DND-41 (cell line): ENCODE results near the gene ZNF132.

ENCODE experiments used
- ATAC-seq: fragments of 200-7000 bp; cut with Tn5 transposase; 3 replicates; pipeline ENCODE4 v1.9.1; 2021; ENCODE audit warnings: low read depth; ENCODE audit not compliant: insufficient read depth
- DNase-seq: peaks from one replicate; pipeline ENCODE4 v3.0.0-alpha.2; 2020
- H2AFZ ChIP-seq: 2 replicates; pipeline ENCODE4 v1.6.0; 2012; ENCODE audit warnings: low read depth, low read length
- H3K27ac ChIP-seq: 2 replicates; pipeline ENCODE4 v1.5.1; 2012; ENCODE audit warnings: low read length, inconsistent platforms
- H3K27me3 ChIP-seq: fragments of 200-600 bp; sonication (generic); 2 replicates; pipeline ENCODE4 v1.6.0; 2012; ENCODE audit warnings: low read length, mild to moderate bottlenecking, inconsistent platforms; ENCODE audit not compliant: insufficient read depth, poor library complexity
- H3K36me3 ChIP-seq: 2 replicates; pipeline ENCODE4 v1.5.1; 2012; ENCODE audit warnings: low read length, inconsistent platforms; ENCODE audit not compliant: insufficient read depth
- H3K4me1 ChIP-seq: 2 replicates; pipeline ENCODE4 v1.5.1; 2012; ENCODE audit warnings: mild to moderate bottlenecking, low read length; ENCODE audit not compliant: insufficient read depth
- H3K4me2 ChIP-seq: 2 replicates; pipeline ENCODE4 v1.6.0; 2012; ENCODE audit warnings: mild to moderate bottlenecking, moderate library complexity, low read length, inconsistent platforms; ENCODE audit not compliant: insufficient read depth
- H3K4me3 ChIP-seq, 2 experiments: fragments of 200-600 bp in 1 of 2; shearing (Covaris generic) in 1 of 2; 2 replicates each; pipeline ENCODE4 v1.5.1; 2012 to 2016; ENCODE audit warnings: inconsistent platforms in 2 of 2, low read length in 2 of 2, mild to moderate bottlenecking in 2 of 2, low read depth in 1 of 2, moderate library complexity in 1 of 2
- H3K79me2 ChIP-seq: 2 replicates; pipeline ENCODE4 v1.6.0; 2012; ENCODE audit warnings: low read length, inconsistent platforms; ENCODE audit not compliant: insufficient read depth
- H3K9ac ChIP-seq: 2 replicates; pipeline ENCODE4 v1.6.0; 2012; ENCODE audit warnings: low read depth, mild to moderate bottlenecking, inconsistent platforms, low read length, moderate library complexity
- H3K9me3 ChIP-seq: 2 replicates; pipeline ENCODE4 v1.5.1; 2012; ENCODE audit warnings: low read length, moderate library complexity, mild to moderate bottlenecking, inconsistent platforms; ENCODE audit not compliant: insufficient read depth, severe bottlenecking
- H4K20me1 ChIP-seq: 2 replicates; pipeline ENCODE4 v1.6.0; 2012; ENCODE audit warnings: low read length; ENCODE audit not compliant: insufficient read depth
- EZH2 ChIP-seq: IDR thresholded peaks from 3 replicates; pipeline ENCODE4 v1.6.1; 2012; ENCODE audit warnings: borderline replicate concordance, low read depth, mild to moderate bottlenecking, moderate library complexity, low read length, inconsistent platforms; ENCODE audit not compliant: severe bottlenecking
- TF ChIP-seq, protein P1 (sequence below): IDR thresholded peaks from 2 replicates; pipeline ENCODE4 v1.5.1; 2012; ENCODE audit warnings: borderline replicate concordance, low read length, moderate library complexity, mild to moderate bottlenecking; ENCODE audit not compliant: poor library complexity, severe bottlenecking; ENCODE audit errors: extremely low read depth

ZNF132 gene

DNA sequence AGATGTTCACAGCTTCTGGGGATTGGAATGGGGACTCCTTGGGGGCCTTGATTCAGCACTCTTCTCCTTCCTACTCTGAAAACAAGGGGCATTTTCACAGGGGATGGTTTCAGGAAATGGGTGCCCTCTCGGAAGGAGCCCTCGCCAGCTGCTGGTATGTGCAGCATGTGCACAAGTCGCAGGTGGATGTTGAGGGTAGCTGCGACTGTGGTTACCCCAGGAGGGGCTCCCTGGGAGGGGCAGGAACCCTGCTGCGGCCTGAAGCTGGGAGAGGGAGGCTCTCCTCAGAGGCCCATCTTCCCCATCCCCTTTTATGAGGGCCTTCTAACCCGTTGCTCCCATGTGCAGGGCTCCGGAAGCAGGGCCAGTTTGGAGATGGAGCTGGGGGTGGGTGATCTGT is 42.4 kb upstream of the ZNF132 start:
- H3K4me2 ChIP-seq: no peak overlapping the region
- H3K27ac ChIP-seq: no peak overlapping the region
- H3K27me3 ChIP-seq: no peaks in the 10 kb centered on the region
- H2AFZ ChIP-seq: no peak overlapping the region
- ATAC-seq (peak; percentile 52; the same call in 2 of the 3 replicates), DNase-seq (peak; percentile 40)
- 0 out of 2 replicates have a peak, but pooled peaks cover under 1% of the 10 kb centered on the region for H3K79me2 ChIP-seq
- no peak overlapping the region for H3K9ac ChIP-seq
- H3K9me3 ChIP-seq: no peaks in the 10 kb centered on the region
- TF ChIP-seq, protein P1, sequence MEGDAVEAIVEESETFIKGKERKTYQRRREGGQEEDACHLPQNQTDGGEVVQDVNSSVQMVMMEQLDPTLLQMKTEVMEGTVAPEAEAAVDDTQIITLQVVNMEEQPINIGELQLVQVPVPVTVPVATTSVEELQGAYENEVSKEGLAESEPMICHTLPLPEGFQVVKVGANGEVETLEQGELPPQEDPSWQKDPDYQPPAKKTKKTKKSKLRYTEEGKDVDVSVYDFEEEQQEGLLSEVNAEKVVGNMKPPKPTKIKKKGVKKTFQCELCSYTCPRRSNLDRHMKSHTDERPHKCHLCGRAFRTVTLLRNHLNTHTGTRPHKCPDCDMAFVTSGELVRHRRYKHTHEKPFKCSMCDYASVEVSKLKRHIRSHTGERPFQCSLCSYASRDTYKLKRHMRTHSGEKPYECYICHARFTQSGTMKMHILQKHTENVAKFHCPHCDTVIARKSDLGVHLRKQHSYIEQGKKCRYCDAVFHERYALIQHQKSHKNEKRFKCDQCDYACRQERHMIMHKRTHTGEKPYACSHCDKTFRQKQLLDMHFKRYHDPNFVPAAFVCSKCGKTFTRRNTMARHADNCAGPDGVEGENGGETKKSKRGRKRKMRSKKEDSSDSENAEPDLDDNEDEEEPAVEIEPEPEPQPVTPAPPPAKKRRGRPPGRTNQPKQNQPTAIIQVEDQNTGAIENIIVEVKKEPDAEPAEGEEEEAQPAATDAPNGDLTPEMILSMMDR: no peak
- no peak for TF ChIP-seq EZH2
- peaks cover 24% of the 10 kb centered on the region for H3K36me3 ChIP-seq
- H3K4me3 ChIP-seq: no peak overlapping the region
- H3K4me1 ChIP-seq: peaks cover 6% of the 10 kb centered on the region
- H4K20me1 ChIP-seq: no peaks in the 10 kb centered on the region

DNA sequence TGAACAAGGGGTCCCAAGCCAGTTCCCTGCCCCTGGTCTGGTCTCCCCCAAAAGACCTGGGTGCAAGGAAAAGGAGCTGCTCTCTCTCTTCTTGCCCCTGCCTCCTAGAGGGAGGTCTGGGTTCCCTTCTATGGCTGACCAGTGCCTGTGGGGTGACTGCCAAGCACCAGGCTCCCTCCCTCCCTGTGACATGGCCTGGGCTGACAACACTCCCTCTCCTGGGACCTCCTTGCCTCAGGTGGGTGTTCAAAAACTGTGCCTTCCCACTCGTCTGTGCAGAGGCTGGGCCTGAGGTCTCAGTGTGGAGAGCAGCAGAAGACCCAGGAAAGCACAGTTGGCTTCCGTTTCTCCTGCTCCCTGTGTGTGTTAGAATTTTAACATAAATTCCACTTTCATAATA is 40.9 kb upstream of the ZNF132 start:
- no peak for TF ChIP-seq EZH2
- TF ChIP-seq, protein P1: no peak
- Histone ChIP-seq H3K27me3 (no peaks in the 10 kb centered on the region), H3K79me2 (0 out of 2 replicates have a peak, but pooled peaks cover 8% of the 10 kb centered on the region), H3K9me3 (no peaks in the 10 kb centered on the region), H4K20me1 (no peaks in the 10 kb centered on the region), H3K4me1 (peaks cover 18% of the 10 kb centered on the region), H2AFZ (no peak overlapping the region), H3K4me3 (no peak overlapping the region), H3K27ac (no peak overlapping the region), H3K4me2 (no peak overlapping the region), H3K36me3 (peaks cover 24% of the 10 kb centered on the region), H3K9ac (no peak overlapping the region)
- DNase-seq (no peak), ATAC-seq (no peak)

DNA sequence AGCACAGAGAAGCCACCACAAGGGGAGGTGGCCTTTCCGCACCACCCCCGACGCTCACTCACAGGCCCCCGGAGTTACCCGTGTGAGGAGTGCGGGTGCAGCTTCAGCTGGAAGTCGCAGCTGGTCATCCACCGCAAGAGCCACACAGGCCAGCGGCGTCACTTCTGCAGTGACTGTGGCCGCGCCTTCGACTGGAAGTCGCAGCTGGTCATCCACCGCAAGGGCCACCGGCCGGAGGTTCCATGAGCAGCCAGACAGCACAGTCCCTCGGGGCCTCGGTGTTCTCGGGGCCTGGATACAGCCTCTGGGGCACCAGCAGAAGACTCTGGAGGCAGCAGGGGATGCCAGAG is 40.5 kb upstream of the ZNF132 start:
- Histone ChIP-seq H2AFZ (no peak overlapping the region), H4K20me1 (no peaks in the 10 kb centered on the region), H3K4me3 (no peak overlapping the region), H3K4me1 (peaks cover 19% of the 10 kb centered on the region), H3K36me3 (peaks cover 24% of the 10 kb centered on the region), H3K27me3 (no peaks in the 10 kb centered on the region), H3K79me2 (0 out of 2 replicates have a peak, but pooled peaks cover 8% of the 10 kb centered on the region), H3K27ac (no peak overlapping the region), H3K4me2 (no peak overlapping the region), H3K9ac (no peak overlapping the region), H3K9me3 (no peaks in the 10 kb centered on the region)
- ATAC-seq (no peak), DNase-seq (no peak)
- TF ChIP-seq, protein P1: no peak
- no peak for TF ChIP-seq EZH2
